HEK293T (cell line): ENCODE data around the gene ESYT3.

Experiments
- CTCF ChIA-PET: fragments of 350-600 bp; formaldehyde crosslinking; extraction: SDS; loops from one replicate; lab custom pipeline; 2021; ENCODE audit warnings: antibody characterized with exemption, inconsistent platforms; lab: Yijun Ruan, JAX
- POLR2A ChIA-PET: fragments of 350-600 bp; formaldehyde crosslinking; extraction: SDS; loops from one replicate; lab custom pipeline; 2020; ENCODE audit warnings: antibody characterized with exemption, inconsistent platforms; lab: Yijun Ruan, JAX
- DNase-seq: peaks from one replicate; pipeline ENCODE4 v3.0.0; 2012; ENCODE audit warnings: mixed read lengths; ENCODE audit errors: extremely low spot score
- ARNT ChIP-seq: fragments of 450-650 bp; IDR thresholded peaks from 2 replicates; pipeline ENCODE4 v1.6.1; 2017; ENCODE audit warnings: mild to moderate bottlenecking
- BHLHE40 ChIP-seq: fragments of 450-650 bp; IDR thresholded peaks from 2 replicates; pipeline ENCODE4 v1.6.1; 2016; ENCODE audit warnings: mild to moderate bottlenecking, moderate library complexity, borderline replicate concordance
- CTBP1 ChIP-seq: fragments of 450-650 bp; IDR thresholded peaks from 2 replicates; pipeline ENCODE4 v1.6.1; 2016; ENCODE audit warnings: borderline replicate concordance
- ELF4 ChIP-seq: fragments of 450-650 bp; IDR thresholded peaks from 2 replicates; pipeline ENCODE4 v1.6.1; 2017; ENCODE audit warnings: antibody characterized with exemption
- FOXA1 ChIP-seq: fragments of 450-650 bp; IDR thresholded peaks from 2 replicates; pipeline ENCODE4 v1.6.1; 2016; ENCODE audit warnings: mild to moderate bottlenecking
- FOXK2 ChIP-seq: fragments of 450-650 bp; IDR thresholded peaks from 2 replicates; pipeline ENCODE4 v1.6.1; 2016; ENCODE audit warnings: mild to moderate bottlenecking
- FOXM1 ChIP-seq: fragments of 450-650 bp; IDR thresholded peaks from 2 replicates; pipeline ENCODE4 v1.6.1; 2017; ENCODE audit warnings: mild to moderate bottlenecking, borderline replicate concordance
- HDGF ChIP-seq: fragments of 450-650 bp; IDR thresholded peaks from 2 replicates; pipeline ENCODE4 v1.6.1; 2017; ENCODE audit warnings: antibody characterized with exemption, borderline replicate concordance
- L3MBTL2 ChIP-seq: fragments of 450-650 bp; conservative IDR thresholded peaks from 2 replicates; pipeline ENCODE4 v1.6.1; 2016; ENCODE audit warnings: mild to moderate bottlenecking
- LEF1 ChIP-seq: fragments of 450-650 bp; IDR thresholded peaks from 2 replicates; pipeline ENCODE4 v1.6.1; 2017; ENCODE audit warnings: mild to moderate bottlenecking, borderline replicate concordance
- NFRKB ChIP-seq: fragments of 450-650 bp; IDR thresholded peaks from 2 replicates; pipeline ENCODE4 v1.6.1; 2016; ENCODE audit warnings: mild to moderate bottlenecking, moderate library complexity
- SP1 ChIP-seq: fragments of 450-650 bp; IDR thresholded peaks from 2 replicates; pipeline ENCODE4 v1.6.1; 2017
- SUZ12 ChIP-seq: fragments of 450-650 bp; IDR thresholded peaks from 2 replicates; pipeline ENCODE4 v1.6.1; 2016; ENCODE audit warnings: mild to moderate bottlenecking
- TARDBP ChIP-seq: fragments of 450-650 bp; IDR thresholded peaks from 2 replicates; pipeline ENCODE4 v1.6.1; 2016
- ZNF384 ChIP-seq: fragments of 450-650 bp; IDR thresholded peaks from 2 replicates; pipeline ENCODE4 v1.6.1; 2016
- TF ChIP-seq, protein P1 (sequence below): fragments of 450-650 bp; IDR thresholded peaks from 2 replicates; pipeline ENCODE4 v1.6.1; 2016

The ESYT3 gene

DNA sequence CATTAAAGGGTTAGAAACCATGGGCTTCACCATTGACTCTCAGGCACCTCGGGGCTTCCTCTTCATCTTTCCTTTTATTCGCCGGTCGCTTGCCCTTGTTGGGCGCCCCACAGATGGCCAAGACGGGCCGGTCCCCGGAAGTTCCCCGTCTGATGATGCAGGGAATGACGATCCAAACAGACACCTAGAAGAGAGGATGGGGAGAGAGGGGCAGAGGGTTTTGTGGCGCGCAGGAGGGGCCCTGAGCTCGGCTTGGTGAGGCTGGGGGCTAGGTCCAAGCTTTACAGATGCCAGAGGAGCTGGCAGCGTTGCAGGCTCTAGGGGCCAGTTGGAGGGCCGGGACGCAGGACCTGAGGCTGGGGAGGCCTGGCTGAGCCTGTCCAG, 532 bp upstream of the ESYT3 start:
- TF ChIP-seq FOXK2 = no peak
- TF ChIP-seq ZNF384 = no peak
- TF ChIP-seq, protein P1, sequence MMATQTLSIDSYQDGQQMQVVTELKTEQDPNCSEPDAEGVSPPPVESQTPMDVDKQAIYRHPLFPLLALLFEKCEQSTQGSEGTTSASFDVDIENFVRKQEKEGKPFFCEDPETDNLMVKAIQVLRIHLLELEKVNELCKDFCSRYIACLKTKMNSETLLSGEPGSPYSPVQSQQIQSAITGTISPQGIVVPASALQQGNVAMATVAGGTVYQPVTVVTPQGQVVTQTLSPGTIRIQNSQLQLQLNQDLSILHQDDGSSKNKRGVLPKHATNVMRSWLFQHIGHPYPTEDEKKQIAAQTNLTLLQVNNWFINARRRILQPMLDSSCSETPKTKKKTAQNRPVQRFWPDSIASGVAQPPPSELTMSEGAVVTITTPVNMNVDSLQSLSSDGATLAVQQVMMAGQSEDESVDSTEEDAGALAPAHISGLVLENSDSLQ = no peak
- POLR2A ChIA-PET = no interaction called here
- CTCF ChIA-PET = no interaction called here
- DNase-seq = no peak

DNA sequence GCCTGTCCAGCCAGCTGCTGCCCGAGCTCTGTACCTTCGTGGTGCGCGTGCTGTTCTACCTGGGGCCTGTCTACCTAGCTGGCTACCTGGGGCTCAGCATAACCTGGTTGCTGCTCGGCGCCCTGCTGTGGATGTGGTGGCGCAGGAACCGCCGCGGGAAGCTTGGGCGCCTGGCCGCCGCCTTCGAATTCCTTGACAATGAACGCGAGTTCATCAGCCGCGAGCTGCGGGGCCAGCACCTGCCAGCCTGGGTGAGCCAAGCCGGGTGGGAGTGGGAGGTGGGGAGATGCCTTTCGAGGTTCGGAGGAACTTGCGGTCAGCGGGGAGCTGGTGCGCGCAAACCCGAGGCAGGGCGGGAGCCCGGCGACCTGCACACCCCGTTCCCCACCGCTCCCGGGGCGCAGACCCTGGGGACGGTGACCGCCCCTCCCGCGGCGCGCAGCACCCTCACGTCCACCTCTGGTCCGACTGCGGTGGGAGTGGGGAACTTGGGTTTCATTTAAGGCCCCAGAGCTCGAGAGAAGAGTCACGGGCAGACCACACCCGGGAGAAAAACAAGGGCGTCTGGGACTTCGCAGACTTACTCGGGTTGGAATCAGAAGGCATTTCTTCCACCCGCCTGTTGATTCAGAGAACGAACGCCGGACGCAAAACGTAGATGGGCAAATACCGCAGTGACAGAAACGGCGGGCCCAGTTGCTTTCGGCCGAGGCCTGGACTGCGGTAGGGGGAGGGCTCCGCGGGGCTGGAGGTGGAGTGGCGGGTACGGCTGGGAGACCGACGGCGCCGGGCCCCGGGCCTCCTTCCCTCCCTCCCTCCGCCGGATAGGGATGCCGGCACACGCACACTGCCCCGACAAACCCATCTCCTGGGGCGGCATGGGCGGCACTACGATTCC, 708 bp downstream of the ESYT3 start:
- TF ChIP-seq ELF4 = no peak
- TF ChIP-seq FOXK2 = no peak
- TF ChIP-seq FOXA1 = no peak
- TF ChIP-seq CTBP1 = no peak
- no peak for TF ChIP-seq TARDBP
- no peak for TF ChIP-seq L3MBTL2
- no peak for TF ChIP-seq ARNT
- no peak for TF ChIP-seq SUZ12
- POLR2A ChIA-PET = no interaction called here
- no peak for DNase-seq
- CTCF ChIA-PET = no interaction called here

GRCh38 chr3:138435840-138436239, 1.4 kb downstream of the ESYT3 start:
- CTCF ChIA-PET = no interaction called here
- POLR2A ChIA-PET = no interaction called here
- TF ChIP-seq ELF4 (no peak), FOXM1 (no peak), NFRKB (no peak), TARDBP (no peak), BHLHE40 (no peak), ARNT (no peak)
- DNase-seq = no peak

- no peak for DNase-seq
- CTCF ChIA-PET = interaction anchor here (0.6 kb wide), 1 partner anchor 20 kb away, joined by 3 read pairs; no protein-coding TSS in a partner anchor
- TF ChIP-seq SP1 = no peak
- no peak for TF ChIP-seq HDGF
- TF ChIP-seq FOXM1 = no peak
- TF ChIP-seq CTBP1 = no peak
- no peak for TF ChIP-seq TARDBP
- no peak for TF ChIP-seq ELF4
- no peak for TF ChIP-seq FOXK2
- no peak for TF ChIP-seq L3MBTL2
- no peak for TF ChIP-seq ARNT
- TF ChIP-seq SUZ12 = no peak
- TF ChIP-seq LEF1 = no peak
- no peak for TF ChIP-seq ZNF384
- TF ChIP-seq BHLHE40 = no peak
- TF ChIP-seq, protein P1 = no peak
- no peak for TF ChIP-seq NFRKB
- TF ChIP-seq FOXA1 = no peak
- POLR2A ChIA-PET = no interaction called here
These were observed 2.9 kb downstream of the ESYT3 start for GRCh38 chr3:138437281-138437680.

- ChIA-PET POLR2A (no interaction called here), CTCF (no interaction called here)
These were observed 4.5 kb downstream of the ESYT3 start for GRCh38 chr3:138438896-138439295.

GRCh38 chr3:138439646-138440045, 5.2 kb downstream of the ESYT3 start:
- TF ChIP-seq L3MBTL2 = no peak
- no peak for TF ChIP-seq FOXA1
- TF ChIP-seq FOXM1 = no peak
- TF ChIP-seq LEF1 = no peak
- no peak for TF ChIP-seq HDGF
- no peak for TF ChIP-seq BHLHE40
- TF ChIP-seq, protein P1 = no peak
- TF ChIP-seq TARDBP = no peak
- no peak for TF ChIP-seq SUZ12
- no peak for TF ChIP-seq ZNF384
- TF ChIP-seq ARNT = no peak
- TF ChIP-seq FOXK2 = no peak
- no peak for DNase-seq
- ChIA-PET POLR2A (no interaction called here), CTCF (no interaction called here)

More at GRCh38 chr3:138438896-138439295, 4.5 kb downstream of the ESYT3 start:
- no peak for DNase-seq
- TF ChIP-seq ARNT = no peak
- no peak for TF ChIP-seq FOXA1
- TF ChIP-seq, protein P1 = no peak
- no peak for TF ChIP-seq SUZ12
- TF ChIP-seq CTBP1 = no peak
- TF ChIP-seq LEF1 = no peak
- no peak for TF ChIP-seq L3MBTL2
- TF ChIP-seq FOXM1 = no peak
- TF ChIP-seq BHLHE40 = no peak
- TF ChIP-seq ELF4 = no peak
- no peak for TF ChIP-seq SP1
- TF ChIP-seq ZNF384 = no peak
- TF ChIP-seq NFRKB = no peak
